Glomerular visceral epithelial cell (primary cell): ENCODE measurements around the gene MACF1.
"Not testable (repeated sequence)": the region's sequence is repeated elsewhere in the genome, so short reads cannot be mapped to it uniquely, and the experiment has no call there.

ENCODE experiments used
- DNase-seq: peaks from one replicate; pipeline ENCODE4 v3.0.0-alpha.2; 2016; ENCODE audit errors: extremely low spot score

Gene MACF1

GRCh38 chr1:39413902-39414528, 209.5 kb downstream of the MACF1 start:
- no peak for DNase-seq

- DNase-seq = no peak
Observed at GRCh38 chr1:39415553-39415952, 211.1 kb downstream of the MACF1 start.

GRCh38 chr1:39416609-39417008, 212.1 kb downstream of the MACF1 start:
- no peak for DNase-seq

- DNase-seq = no peak
Observed at GRCh38 chr1:39418236-39418635, 213.7 kb downstream of the MACF1 start.

GRCh38 chr1:39420493-39420892, 216.0 kb downstream of the MACF1 start:
- no peak for DNase-seq

GRCh38 chr1:39422614-39423013, 218.1 kb downstream of the MACF1 start:
- no peak for DNase-seq

- no peak for DNase-seq
Observed at GRCh38 chr1:39425151-39425550, 220.7 kb downstream of the MACF1 start.

GRCh38 chr1:39425634-39426033, 221.1 kb downstream of the MACF1 start:
- no peak for DNase-seq

GRCh38 chr1:39426346-39426745, 221.9 kb downstream of the MACF1 start:
- no peak for DNase-seq

- no peak for DNase-seq
Observed at GRCh38 chr1:39427374-39427773, 222.9 kb downstream of the MACF1 start.

- DNase-seq = no peak
Observed at GRCh38 chr1:39427912-39428311, 223.4 kb downstream of the MACF1 start.

- peak; percentile 52 for DNase-seq
Observed at GRCh38 chr1:39431927-39432326, 227.4 kb downstream of the MACF1 start.

- peak; percentile 82 for DNase-seq
Observed at GRCh38 chr1:39434797-39435395, 230.4 kb downstream of the MACF1 start.

GRCh38 chr1:39435597-39435996, 231.1 kb downstream of the MACF1 start:
- DNase-seq = no peak

- no peak for DNase-seq
Observed at GRCh38 chr1:39436842-39437241, 232.3 kb downstream of the MACF1 start.

GRCh38 chr1:39438042-39438441, 233.5 kb downstream of the MACF1 start:
- no peak for DNase-seq

- no peak for DNase-seq
Observed at GRCh38 chr1:39440856-39441255, 236.4 kb downstream of the MACF1 start.

- DNase-seq = no peak
Observed at GRCh38 chr1:39441797-39442196, 237.3 kb downstream of the MACF1 start.

GRCh38 chr1:39445573-39445972, 241.1 kb downstream of the MACF1 start:
- no peak for DNase-seq

GRCh38 chr1:39446986-39447567, 242.6 kb downstream of the MACF1 start:
- DNase-seq = no peak

GRCh38 chr1:39450041-39450440, 245.5 kb downstream of the MACF1 start:
- not testable (repeated sequence) for DNase-seq

- no peak for DNase-seq
Observed at GRCh38 chr1:39450956-39451606, 246.6 kb downstream of the MACF1 start.

- no peak for DNase-seq
Observed at GRCh38 chr1:39452081-39452480, 247.6 kb downstream of the MACF1 start.
